ENCODE results near the gene EPHA5.

The EPHA5 gene

GRCh38 chr4:65457011-65457410 lies 213.3 kb downstream of the EPHA5 start:
- no peak for DNase-seq
- no peak overlapping the region for H3K27ac ChIP-seq (ENCODE audit: insufficient read depth, low read length, poor library complexity, severe bottlenecking)
- no peaks in the 10 kb centered on the region for H3K9me3 ChIP-seq (ENCODE audit: control insufficient read depth, low read length)
- H3K4me1 ChIP-seq (ENCODE audit: control insufficient read depth, insufficient read depth, low read length, poor library complexity, severe bottlenecking): no peaks in the 10 kb centered on the region
- H3K27me3 ChIP-seq (replicated peaks; ENCODE audit: control insufficient read depth, insufficient read depth, low read length, poor library complexity, severe bottlenecking): no peaks in the 10 kb centered on the region
- no peak overlapping the region for H3K4me3 ChIP-seq (ENCODE audit: insufficient read depth, low read depth, low read length, poor library complexity, severe bottlenecking)
- H3K36me3 ChIP-seq (ENCODE audit: control insufficient read depth, insufficient read depth, low read length): no peaks in the 10 kb centered on the region

DNA sequence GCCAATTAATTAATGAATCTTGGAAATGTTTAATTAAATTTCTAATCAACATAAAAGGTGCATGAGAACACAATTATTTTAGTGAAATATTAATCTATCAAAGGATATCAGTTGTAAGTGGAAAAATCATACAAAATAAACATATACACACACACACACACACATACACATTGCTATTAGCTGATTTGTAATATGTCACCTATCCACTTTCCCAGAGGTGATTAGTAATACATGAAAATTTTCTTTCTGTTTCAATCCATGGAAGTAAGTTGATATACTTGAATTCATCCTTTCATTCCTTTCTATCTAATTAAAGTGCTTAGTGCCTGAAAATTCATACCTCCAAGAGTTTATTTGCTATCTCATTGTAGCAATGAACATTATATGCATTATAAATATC lies 213.7 kb downstream of the EPHA5 start:
- H3K9me3 ChIP-seq (ENCODE audit: control insufficient read depth, low read length): no peaks in the 10 kb centered on the region
- DNase-seq: no peak
- H3K27ac ChIP-seq (ENCODE audit: insufficient read depth, low read length, poor library complexity, severe bottlenecking): no peak overlapping the region
- H3K36me3 ChIP-seq (ENCODE audit: control insufficient read depth, insufficient read depth, low read length): no peaks in the 10 kb centered on the region
- H3K4me3 ChIP-seq (ENCODE audit: insufficient read depth, low read depth, low read length, poor library complexity, severe bottlenecking): no peak overlapping the region
- no peaks in the 10 kb centered on the region for H3K27me3 ChIP-seq (replicated peaks; ENCODE audit: control insufficient read depth, insufficient read depth, low read length, poor library complexity, severe bottlenecking)
- H3K4me1 ChIP-seq (ENCODE audit: control insufficient read depth, insufficient read depth, low read length, poor library complexity, severe bottlenecking): no peaks in the 10 kb centered on the region

GRCh38 chr4:65453398-65453797 lies 216.9 kb downstream of the EPHA5 start:
- Histone ChIP-seq H3K4me3 (ENCODE audit: insufficient read depth, low read depth, low read length, poor library complexity, severe bottlenecking) (no peak overlapping the region), H3K4me1 (ENCODE audit: control insufficient read depth, insufficient read depth, low read length, poor library complexity, severe bottlenecking) (no peaks in the 10 kb centered on the region), H3K36me3 (ENCODE audit: control insufficient read depth, insufficient read depth, low read length) (no peaks in the 10 kb centered on the region), H3K27me3 (replicated peaks; ENCODE audit: control insufficient read depth, insufficient read depth, low read length, poor library complexity, severe bottlenecking) (no peaks in the 10 kb centered on the region), H3K27ac (ENCODE audit: insufficient read depth, low read length, poor library complexity, severe bottlenecking) (no peak overlapping the region), H3K9me3 (ENCODE audit: control insufficient read depth, low read length) (no peaks in the 10 kb centered on the region)
- DNase-seq: no peak

DNA sequence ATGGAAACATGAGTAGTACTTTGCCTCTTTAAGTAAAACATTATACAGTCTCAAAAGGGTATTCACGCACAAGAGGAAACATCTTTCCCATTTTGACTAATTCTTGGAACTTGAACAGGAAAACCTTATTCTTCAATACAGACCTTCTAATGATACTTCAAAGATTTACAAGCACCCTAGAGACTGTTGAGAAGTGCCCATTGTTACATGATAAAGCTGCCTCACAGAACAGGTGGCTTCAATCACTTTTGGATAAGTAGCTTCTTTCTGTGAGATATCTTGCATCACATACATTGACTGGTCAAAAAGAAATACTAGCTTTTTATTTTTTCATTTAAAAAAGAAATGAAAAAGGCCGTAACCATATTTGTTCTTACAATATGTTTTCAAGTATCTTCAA lies 219.4 kb downstream of the EPHA5 start:
- H3K27me3 ChIP-seq (replicated peaks; ENCODE audit: control insufficient read depth, insufficient read depth, low read length, poor library complexity, severe bottlenecking): no peaks in the 10 kb centered on the region
- no peak overlapping the region for H3K27ac ChIP-seq (ENCODE audit: insufficient read depth, low read length, poor library complexity, severe bottlenecking)
- no peaks in the 10 kb centered on the region for H3K36me3 ChIP-seq (ENCODE audit: control insufficient read depth, insufficient read depth, low read length)
- H3K4me1 ChIP-seq (ENCODE audit: control insufficient read depth, insufficient read depth, low read length, poor library complexity, severe bottlenecking): no peaks in the 10 kb centered on the region
- no peak for DNase-seq
- no peaks in the 10 kb centered on the region for H3K9me3 ChIP-seq (ENCODE audit: control insufficient read depth, low read length)
- no peak overlapping the region for H3K4me3 ChIP-seq (ENCODE audit: insufficient read depth, low read depth, low read length, poor library complexity, severe bottlenecking)

DNA sequence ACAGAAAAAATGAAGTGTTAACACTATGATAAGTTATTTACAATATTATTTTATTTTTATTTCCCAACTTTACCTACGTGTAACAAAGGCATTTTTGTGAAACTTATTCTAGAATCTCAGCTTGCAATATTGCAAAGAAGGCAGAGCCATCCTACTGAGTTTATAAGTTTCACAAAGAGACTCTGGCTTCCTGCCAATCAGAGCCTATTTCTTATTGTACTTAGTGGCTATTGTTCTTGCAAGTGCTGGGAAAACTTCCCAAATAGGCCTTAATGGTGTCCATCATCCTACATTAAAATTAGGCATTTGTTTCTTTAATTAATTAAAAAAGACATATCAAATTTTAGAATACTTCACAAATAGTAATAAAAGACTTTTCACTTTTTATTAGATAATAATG lies 233.2 kb downstream of the EPHA5 start:
- H3K36me3 ChIP-seq (ENCODE audit: control insufficient read depth, insufficient read depth, low read length): no peaks in the 10 kb centered on the region
- DNase-seq: no peak
- H3K9me3 ChIP-seq (ENCODE audit: control insufficient read depth, low read length): no peaks in the 10 kb centered on the region

GRCh38 chr4:65422109-65422508 lies 248.2 kb downstream of the EPHA5 start:
- H3K4me3 ChIP-seq (ENCODE audit: insufficient read depth, low read depth, low read length, poor library complexity, severe bottlenecking): no peak overlapping the region
- no peaks in the 10 kb centered on the region for H3K4me1 ChIP-seq (ENCODE audit: control insufficient read depth, insufficient read depth, low read length, poor library complexity, severe bottlenecking)
- no peak for DNase-seq
- no peak overlapping the region for H3K27ac ChIP-seq (ENCODE audit: insufficient read depth, low read length, poor library complexity, severe bottlenecking)
- H3K36me3 ChIP-seq (ENCODE audit: control insufficient read depth, insufficient read depth, low read length): no peaks in the 10 kb centered on the region
- no peaks in the 10 kb centered on the region for H3K27me3 ChIP-seq (replicated peaks; ENCODE audit: control insufficient read depth, insufficient read depth, low read length, poor library complexity, severe bottlenecking)
- no peaks in the 10 kb centered on the region for H3K9me3 ChIP-seq (ENCODE audit: control insufficient read depth, low read length)

More for the DNA sequence above, 233.2 kb downstream of the EPHA5 start:
- no peaks in the 10 kb centered on the region for H3K4me1 ChIP-seq (ENCODE audit: control insufficient read depth, insufficient read depth, low read length, poor library complexity, severe bottlenecking)
- H3K27me3 ChIP-seq (replicated peaks; ENCODE audit: control insufficient read depth, insufficient read depth, low read length, poor library complexity, severe bottlenecking): no peaks in the 10 kb centered on the region
- H3K27ac ChIP-seq (ENCODE audit: insufficient read depth, low read length, poor library complexity, severe bottlenecking): no peak overlapping the region
- no peak overlapping the region for H3K4me3 ChIP-seq (ENCODE audit: insufficient read depth, low read depth, low read length, poor library complexity, severe bottlenecking)

DNA sequence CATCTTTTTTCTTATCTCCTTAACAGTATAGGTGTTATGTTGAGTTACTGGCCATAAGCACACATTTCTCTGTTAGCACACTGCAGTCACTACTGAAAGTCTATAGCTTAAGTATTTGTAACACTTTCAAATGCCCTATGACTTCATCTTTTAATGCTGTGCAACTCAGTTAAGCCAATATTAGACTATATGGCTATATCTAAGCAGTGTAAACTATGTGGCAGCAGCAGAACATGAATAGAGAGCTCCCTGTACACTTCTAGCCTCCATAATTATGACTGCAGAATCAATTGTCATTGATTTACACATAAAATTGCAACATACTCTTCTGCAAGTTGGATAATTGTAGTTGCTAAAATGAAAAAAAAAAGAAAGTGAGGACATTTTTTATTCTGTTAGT lies 250.3 kb downstream of the EPHA5 start:
- no peaks in the 10 kb centered on the region for H3K9me3 ChIP-seq (ENCODE audit: control insufficient read depth, low read length)
- no peak overlapping the region for H3K27ac ChIP-seq (ENCODE audit: insufficient read depth, low read length, poor library complexity, severe bottlenecking)
- H3K27me3 ChIP-seq (replicated peaks; ENCODE audit: control insufficient read depth, insufficient read depth, low read length, poor library complexity, severe bottlenecking): no peaks in the 10 kb centered on the region
- H3K36me3 ChIP-seq (ENCODE audit: control insufficient read depth, insufficient read depth, low read length): no peaks in the 10 kb centered on the region
- DNase-seq: no peak
- H3K4me3 ChIP-seq (ENCODE audit: insufficient read depth, low read depth, low read length, poor library complexity, severe bottlenecking): no peak overlapping the region
- no peaks in the 10 kb centered on the region for H3K4me1 ChIP-seq (ENCODE audit: control insufficient read depth, insufficient read depth, low read length, poor library complexity, severe bottlenecking)

GRCh38 chr4:65416891-65417290 lies 253.4 kb downstream of the EPHA5 start:
- no peaks in the 10 kb centered on the region for H3K27me3 ChIP-seq (replicated peaks; ENCODE audit: control insufficient read depth, insufficient read depth, low read length, poor library complexity, severe bottlenecking)
- H3K27ac ChIP-seq (ENCODE audit: insufficient read depth, low read length, poor library complexity, severe bottlenecking): no peak overlapping the region
- DNase-seq: no peak
- H3K9me3 ChIP-seq (ENCODE audit: control insufficient read depth, low read length): no peaks in the 10 kb centered on the region
- no peaks in the 10 kb centered on the region for H3K4me1 ChIP-seq (ENCODE audit: control insufficient read depth, insufficient read depth, low read length, poor library complexity, severe bottlenecking)
- no peak overlapping the region for H3K4me3 ChIP-seq (ENCODE audit: insufficient read depth, low read depth, low read length, poor library complexity, severe bottlenecking)
- H3K36me3 ChIP-seq (ENCODE audit: control insufficient read depth, insufficient read depth, low read length): no peaks in the 10 kb centered on the region

DNA sequence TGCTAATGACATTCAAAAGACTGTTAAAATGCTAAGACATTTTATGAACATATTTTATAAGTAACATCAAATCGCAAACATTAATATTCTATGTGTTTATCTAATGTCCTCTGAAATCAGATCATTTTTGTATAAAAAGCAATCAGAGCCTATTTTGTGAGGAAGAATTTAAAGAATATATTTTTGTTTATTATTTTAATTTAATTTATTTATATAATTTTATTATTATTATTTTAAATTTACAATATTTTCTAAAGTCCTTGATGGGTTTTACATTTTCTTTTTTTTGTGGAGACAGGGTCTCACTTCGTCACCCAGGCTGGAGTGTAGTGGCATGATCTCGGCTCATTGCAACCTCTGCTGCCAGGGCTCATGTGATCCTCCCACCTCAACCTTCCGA lies 262.8 kb downstream of the EPHA5 start:
- H3K4me1 ChIP-seq (ENCODE audit: control insufficient read depth, insufficient read depth, low read length, poor library complexity, severe bottlenecking): no peaks in the 10 kb centered on the region
- no peak overlapping the region for H3K27ac ChIP-seq (ENCODE audit: insufficient read depth, low read length, poor library complexity, severe bottlenecking)
- H3K27me3 ChIP-seq (replicated peaks; ENCODE audit: control insufficient read depth, insufficient read depth, low read length, poor library complexity, severe bottlenecking): no peaks in the 10 kb centered on the region
- H3K4me3 ChIP-seq (ENCODE audit: insufficient read depth, low read depth, low read length, poor library complexity, severe bottlenecking): no peak overlapping the region
- DNase-seq: no peak
- H3K36me3 ChIP-seq (ENCODE audit: control insufficient read depth, insufficient read depth, low read length): no peaks in the 10 kb centered on the region
- H3K9me3 ChIP-seq (ENCODE audit: control insufficient read depth, low read length): no peaks in the 10 kb centered on the region

- no peaks in the 10 kb centered on the region for H3K36me3 ChIP-seq (ENCODE audit: control insufficient read depth, insufficient read depth, low read length)
- H3K4me1 ChIP-seq (ENCODE audit: control insufficient read depth, insufficient read depth, low read length, poor library complexity, severe bottlenecking): no peaks in the 10 kb centered on the region
- no peak overlapping the region for H3K4me3 ChIP-seq (ENCODE audit: insufficient read depth, low read depth, low read length, poor library complexity, severe bottlenecking)
- no peak overlapping the region for H3K27ac ChIP-seq (ENCODE audit: insufficient read depth, low read length, poor library complexity, severe bottlenecking)
- no peak for DNase-seq
- H3K9me3 ChIP-seq (ENCODE audit: control insufficient read depth, low read length): no peaks in the 10 kb centered on the region
- no peaks in the 10 kb centered on the region for H3K27me3 ChIP-seq (replicated peaks; ENCODE audit: control insufficient read depth, insufficient read depth, low read length, poor library complexity, severe bottlenecking)
Observed at GRCh38 chr4:65401083-65401482, 269.2 kb downstream of the EPHA5 start.

DNA sequence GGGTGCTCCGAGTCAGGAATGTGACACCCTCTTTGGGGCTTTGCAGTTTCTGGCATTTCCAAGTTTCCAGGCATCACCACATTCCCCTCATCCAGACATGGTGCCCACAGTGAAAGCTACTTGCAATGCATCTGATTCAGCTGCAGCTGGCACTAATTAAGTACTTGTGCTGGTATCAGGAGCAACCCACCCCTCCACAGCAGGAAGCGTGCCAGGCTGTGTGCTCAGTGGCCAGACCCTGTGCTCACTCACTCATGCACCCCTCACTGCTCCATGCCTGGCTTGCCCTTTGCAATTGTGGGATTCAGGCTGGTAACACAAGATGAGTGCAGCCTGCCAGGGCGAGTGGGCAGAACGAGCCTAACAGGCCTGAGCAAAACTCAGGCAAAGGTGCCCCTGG lies 271.2 kb downstream of the EPHA5 start:
- Histone ChIP-seq H3K4me1 (ENCODE audit: control insufficient read depth, insufficient read depth, low read length, poor library complexity, severe bottlenecking) (no peaks in the 10 kb centered on the region), H3K27ac (ENCODE audit: insufficient read depth, low read length, poor library complexity, severe bottlenecking) (no peak overlapping the region), H3K9me3 (ENCODE audit: control insufficient read depth, low read length) (no peaks in the 10 kb centered on the region), H3K27me3 (replicated peaks; ENCODE audit: control insufficient read depth, insufficient read depth, low read length, poor library complexity, severe bottlenecking) (no peaks in the 10 kb centered on the region), H3K36me3 (ENCODE audit: control insufficient read depth, insufficient read depth, low read length) (no peaks in the 10 kb centered on the region), H3K4me3 (ENCODE audit: insufficient read depth, low read depth, low read length, poor library complexity, severe bottlenecking) (no peak overlapping the region)
- no peak for DNase-seq

All from effector memory CD4-positive, alpha-beta T cell (primary cell).